ENCODE results near the gene WASHC2C.
"Not testable (repeated sequence)": the region's sequence is repeated elsewhere in the genome, so short reads cannot be mapped to it uniquely, and the experiment has no call there.

- TF ChIP-seq POLR2A (IDR thresholded peaks at IDR 0.05) = not testable (repeated sequence)
- TF ChIP-seq, protein P1, sequence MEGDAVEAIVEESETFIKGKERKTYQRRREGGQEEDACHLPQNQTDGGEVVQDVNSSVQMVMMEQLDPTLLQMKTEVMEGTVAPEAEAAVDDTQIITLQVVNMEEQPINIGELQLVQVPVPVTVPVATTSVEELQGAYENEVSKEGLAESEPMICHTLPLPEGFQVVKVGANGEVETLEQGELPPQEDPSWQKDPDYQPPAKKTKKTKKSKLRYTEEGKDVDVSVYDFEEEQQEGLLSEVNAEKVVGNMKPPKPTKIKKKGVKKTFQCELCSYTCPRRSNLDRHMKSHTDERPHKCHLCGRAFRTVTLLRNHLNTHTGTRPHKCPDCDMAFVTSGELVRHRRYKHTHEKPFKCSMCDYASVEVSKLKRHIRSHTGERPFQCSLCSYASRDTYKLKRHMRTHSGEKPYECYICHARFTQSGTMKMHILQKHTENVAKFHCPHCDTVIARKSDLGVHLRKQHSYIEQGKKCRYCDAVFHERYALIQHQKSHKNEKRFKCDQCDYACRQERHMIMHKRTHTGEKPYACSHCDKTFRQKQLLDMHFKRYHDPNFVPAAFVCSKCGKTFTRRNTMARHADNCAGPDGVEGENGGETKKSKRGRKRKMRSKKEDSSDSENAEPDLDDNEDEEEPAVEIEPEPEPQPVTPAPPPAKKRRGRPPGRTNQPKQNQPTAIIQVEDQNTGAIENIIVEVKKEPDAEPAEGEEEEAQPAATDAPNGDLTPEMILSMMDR (IDR thresholded peaks at IDR 0.05) = not testable (repeated sequence)
Observed at GRCh38 chr10:45790694-45791426, 63.8 kb downstream of the WASHC2C start.
